Panc1 (cell line): Measurements from ENCODE around the gene MAGEA8. TPM values are rescaled to one million over a fixed set of nuclear protein-coding genes. Genes with fewer than 3 reads are reported as not detected.
"Not testable (repeated sequence)": the region's sequence is repeated elsewhere in the genome, so short reads cannot be mapped to it uniquely, and the experiment has no call there.

Source experiments
- ATAC-seq: fragments of 200-7000 bp; cut with Tn5 transposase; 2 replicates; pipeline ENCODE4 v1.9.1; 2020; ENCODE audit warnings: mild to moderate bottlenecking, moderate library complexity
- BruUV-seq: library from RNA; stranded (reverse); fragments of 400-500 nt; replicated peaks from 2 replicates; lab custom pipeline; 2021; lab: Mats Ljungman, UMichigan
- CTCF ChIA-PET: fragments of 300-600 bp; sonication (Branson Sonifier 250); formaldehyde crosslinking; loops from one replicate; lab custom pipeline; 2022; ENCODE audit warnings: antibody characterized with exemption; lab: Charles Lee
- POLR2A ChIA-PET: fragments of 300-600 bp; sonication (Branson Sonifier 250); formaldehyde crosslinking; loops from one replicate; lab custom pipeline; 2022; ENCODE audit warnings: antibody characterized with exemption; lab: Charles Lee
- DNase-seq: peaks from one replicate; pipeline ENCODE4 v3.0.0-alpha.2; 2010; ENCODE audit warnings: low read depth, low spot score
- H3K27ac ChIP-seq: 2 replicates; pipeline ENCODE4 v1.5.1; 2011; ENCODE audit warnings: mild to moderate bottlenecking, low read length, inconsistent platforms
- H3K27me3 ChIP-seq: fragments of 200-500 bp; sonication (Bioruptor generic); 2 replicates; pipeline ENCODE4 v1.6.0; 2014; ENCODE audit warnings: low read length, inconsistent platforms; ENCODE audit not compliant: control insufficient read depth, insufficient read depth
- H3K36me3 ChIP-seq: fragments of 200-500 bp; sonication (Bioruptor generic); 2 replicates; pipeline ENCODE4 v1.5.1; 2014; ENCODE audit warnings: inconsistent platforms, mild to moderate bottlenecking, low read length, moderate library complexity; ENCODE audit not compliant: control insufficient read depth, insufficient read depth
- H3K4me1 ChIP-seq: 2 replicates; pipeline ENCODE4 v1.5.1; 2011; ENCODE audit warnings: inconsistent platforms, mild to moderate bottlenecking, low read length, moderate library complexity; ENCODE audit not compliant: control insufficient read depth, insufficient read depth
- H3K4me3 ChIP-seq, 2 experiments: 2 replicates each; pipeline ENCODE4 v1.5.1; 2011 to 2012; ENCODE audit warnings: low read depth in 2 of 2, low read length in 2 of 2, mild to moderate bottlenecking in 2 of 2, inconsistent platforms in 1 of 2, moderate library complexity in 1 of 2
- H3K9me3 ChIP-seq: fragments of 200-500 bp; sonication (Bioruptor generic); 2 replicates; pipeline ENCODE4 v1.5.1; 2014; ENCODE audit warnings: low read depth, mild to moderate bottlenecking, inconsistent platforms, low read length, moderate library complexity; ENCODE audit not compliant: control insufficient read depth, insufficient read depth
- in situ Hi-C: cut with HindIII; loops from 2 replicates; pipeline ENCODE4 v1.10.0; 2016; ENCODE audit warnings: low sequenced_read_pairs, low pct_unique_long_range_greater_than_20kb
- intact Hi-C: fragments of 100-400 bp; cut with micrococcal nuclease; formaldehyde crosslinking; loops from one replicate; pipeline ENCODE4 v1.10.0; 2022; ENCODE audit not compliant: unreplicated experiment
- total RNA-seq: library from RNA; stranded (reverse); gene quantifications from one replicate; pipeline ENCODE4 v1.2.1, GENCODE V29; 2021; ENCODE audit not compliant: unreplicated experiment

MAGEA8 gene
- total RNA-seq, 1 experiment from 2014 or later = not detected

GRCh38 chrX:149932970-149933369, 52.0 kb downstream of the MAGEA8 start:
- H3K4me3 ChIP-seq, H3K36me3 ChIP-seq, CTCF ChIA-PET, in situ Hi-C loops, BruUV-seq, H3K27ac ChIP-seq, H3K9me3 ChIP-seq, ATAC-seq, DNase-seq, H3K27me3 ChIP-seq, intact Hi-C loops, H3K4me1 ChIP-seq, POLR2A ChIA-PET: not testable (repeated sequence)

- H3K4me1 ChIP-seq, H3K9me3 ChIP-seq, H3K36me3 ChIP-seq, in situ Hi-C loops, POLR2A ChIA-PET, BruUV-seq, CTCF ChIA-PET, DNase-seq, H3K4me3 ChIP-seq, intact Hi-C loops, ATAC-seq, H3K27ac ChIP-seq, H3K27me3 ChIP-seq: not testable (repeated sequence)
Observed at GRCh38 chrX:149933547-149933946, 52.6 kb downstream of the MAGEA8 start.

Other genes starting within 250 kb of the MAGEA8 start
- gene TMEM185A, start 249.4 kb upstream of the MAGEA8 start, total RNA-seq = 27.3 TPM
- not detected for gene MAGEA11, start 169.1 kb upstream of the MAGEA8 start, total RNA-seq
- 1.0 TPM for gene HSFX1, start 107.1 kb upstream of the MAGEA8 start, total RNA-seq
- gene MAGEA9, start 99.3 kb upstream of the MAGEA8 start, total RNA-seq = not detected
- gene HSFX4, start 48.4 kb downstream of the MAGEA8 start, total RNA-seq = not detected
- gene EOLA2, start 57.3 kb downstream of the MAGEA8 start, total RNA-seq = 75.0 TPM